Breast epithelium (tissue), 4 donors: Measurements from ENCODE around the gene SERPINB2. TPM values are rescaled to one million over a fixed set of nuclear protein-coding genes. Genes with fewer than 3 reads are reported as not detected.
"Not testable (repeated sequence)": the region's sequence is repeated elsewhere in the genome, so short reads cannot be mapped to it uniquely, and the experiment has no call there.

Source experiments
- DNase-seq, 2 donors: peaks; one replicate each; pipeline ENCODE4 v3.0.0-alpha.2; 2019; ENCODE audit warnings: low spot score in 2 of 2
- H3K27ac ChIP-seq, 2 donors: fragments of 200-600 bp; sonication (generic) in 1 of 2; one replicate each; pipeline ENCODE4 v1.5.1; 2016 to 2019; ENCODE audit warnings: mild to moderate bottlenecking in 1 of 2
- H3K27me3 ChIP-seq, 2 donors: fragments of 200-600 bp; sonication (generic) in 1 of 2; one replicate each; pipeline versions ENCODE4 v1.5.1 to v1.6.0; 2017 to 2019; ENCODE audit warnings: control low read depth in 1 of 2, mild to moderate bottlenecking in 1 of 2
- H3K36me3 ChIP-seq: fragments of 200-600 bp; one replicate; pipeline ENCODE4 v1.5.1; 2019
- H3K4me1 ChIP-seq, 2 donors: fragments of 200-600 bp; sonication (generic); one replicate each; pipeline ENCODE4 v1.5.1; 2016 to 2019; ENCODE audit warnings: control low read depth in 1 of 2
- H3K4me3 ChIP-seq, 3 donors: fragments of 200-600 bp; sonication (generic); 1 replicate in 2 of 3; 2 replicates in 1 of 3; pipeline ENCODE4 v1.5.1; 2016 to 2019; ENCODE audit warnings: mild to moderate bottlenecking in 3 of 3, moderate library complexity in 2 of 3
- H3K9me3 ChIP-seq, 2 donors: fragments of 200-600 bp; sonication (generic) in 1 of 2; one replicate each; pipeline ENCODE4 v1.5.1; 2016 to 2019; ENCODE audit warnings: control low read depth in 1 of 2
- POLR2A ChIP-seq: fragments of 450-650 bp; IDR thresholded peaks from one replicate; pipeline ENCODE4 v1.6.1; 2016; ENCODE audit warnings: antibody characterized with exemption, mild to moderate bottlenecking, moderate library complexity
- POLR2AphosphoS5 ChIP-seq, 3 donors: sonication (generic); formaldehyde crosslinking; IDR thresholded peaks; one replicate each; pipeline ENCODE4 v1.6.1; 2017; ENCODE audit warnings: antibody characterized with exemption in 3 of 3
- intact Hi-C: fragments of 100-400 bp; cut with DNase I; formaldehyde crosslinking; loops from one replicate; pipeline ENCODE4 v1.15.1; 2023; ENCODE audit warnings: low total_unique reads
- total RNA-seq, 3 donors: library from RNA; depleted of rRNA; stranded (reverse); fragments of >200 nt; gene quantifications; one replicate each; pipeline ENCODE4 v1.1.0, GENCODE V29; 2016
- TF ChIP-seq, protein P1 (sequence below), 3 donors: fragments of 450-650 bp; IDR thresholded peaks; one replicate each; pipeline ENCODE4 v1.5.1; 2016 to 2017; ENCODE audit warnings: antibody characterized with exemption in 3 of 3, mild to moderate bottlenecking in 3 of 3, moderate library complexity in 3 of 3

Gene SERPINB2
- total RNA-seq, 3 donors from 2014 or later: 0.32 to 16.2 TPM; not detected in 1

DNA sequence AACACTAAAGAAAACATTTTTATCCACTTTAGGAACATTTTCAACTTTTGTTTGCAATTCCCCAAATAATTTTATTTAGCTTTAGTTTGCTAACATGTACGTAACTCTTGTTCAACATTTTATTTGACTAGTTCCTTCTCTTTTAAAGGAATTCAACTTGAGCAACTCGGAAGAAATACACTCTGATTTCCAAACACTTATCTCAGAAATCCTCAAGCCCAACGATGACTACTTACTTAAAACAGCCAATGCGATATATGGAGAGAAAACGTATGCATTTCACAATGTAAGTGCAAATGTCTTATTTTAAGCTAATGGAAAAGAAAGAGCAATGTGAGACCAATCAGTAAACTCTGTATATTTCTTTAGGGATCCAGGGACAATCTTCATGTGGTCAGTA, 30.3 kb downstream of the SERPINB2 start:
- no peaks in the 10 kb centered on the region for H3K4me1 ChIP-seq

DNA sequence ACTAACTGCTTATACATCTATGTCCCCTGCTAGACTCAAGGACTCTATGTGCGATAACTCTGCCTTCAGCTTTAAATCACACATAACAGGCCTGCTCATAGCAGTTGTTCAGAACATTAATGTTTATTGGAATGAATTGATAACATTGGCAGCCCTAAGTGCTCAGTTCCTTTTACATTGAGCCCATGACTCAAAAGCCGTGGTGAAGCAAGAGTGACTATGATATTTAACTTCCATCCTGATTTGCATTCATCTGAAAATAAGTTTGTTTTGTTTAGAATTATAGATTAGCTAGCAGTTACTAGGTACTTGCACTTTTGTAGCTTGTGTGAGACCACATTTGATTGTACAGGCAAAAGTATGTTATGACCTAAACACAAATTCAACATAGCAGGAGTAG, 34.5 kb downstream of the SERPINB2 start:
- Histone ChIP-seq H3K27me3 (no peaks in the 10 kb centered on the region), H3K27ac (no peak overlapping the region), H3K4me3 (no peak overlapping the region), H3K9me3 (no peaks in the 10 kb centered on the region), H3K36me3 (no peaks in the 10 kb centered on the region), H3K4me1 (no peaks in the 10 kb centered on the region)
- TF ChIP-seq POLR2A (no peak), POLR2AphosphoS5 (IDR thresholded peaks at IDR 0.05) (no peak)
- TF ChIP-seq, protein P1, sequence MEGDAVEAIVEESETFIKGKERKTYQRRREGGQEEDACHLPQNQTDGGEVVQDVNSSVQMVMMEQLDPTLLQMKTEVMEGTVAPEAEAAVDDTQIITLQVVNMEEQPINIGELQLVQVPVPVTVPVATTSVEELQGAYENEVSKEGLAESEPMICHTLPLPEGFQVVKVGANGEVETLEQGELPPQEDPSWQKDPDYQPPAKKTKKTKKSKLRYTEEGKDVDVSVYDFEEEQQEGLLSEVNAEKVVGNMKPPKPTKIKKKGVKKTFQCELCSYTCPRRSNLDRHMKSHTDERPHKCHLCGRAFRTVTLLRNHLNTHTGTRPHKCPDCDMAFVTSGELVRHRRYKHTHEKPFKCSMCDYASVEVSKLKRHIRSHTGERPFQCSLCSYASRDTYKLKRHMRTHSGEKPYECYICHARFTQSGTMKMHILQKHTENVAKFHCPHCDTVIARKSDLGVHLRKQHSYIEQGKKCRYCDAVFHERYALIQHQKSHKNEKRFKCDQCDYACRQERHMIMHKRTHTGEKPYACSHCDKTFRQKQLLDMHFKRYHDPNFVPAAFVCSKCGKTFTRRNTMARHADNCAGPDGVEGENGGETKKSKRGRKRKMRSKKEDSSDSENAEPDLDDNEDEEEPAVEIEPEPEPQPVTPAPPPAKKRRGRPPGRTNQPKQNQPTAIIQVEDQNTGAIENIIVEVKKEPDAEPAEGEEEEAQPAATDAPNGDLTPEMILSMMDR (IDR thresholded peaks at IDR 0.05): no peak
- intact Hi-C loops: no loop called here
- DNase-seq: no peak

More for the DNA sequence above, 30.3 kb downstream of the SERPINB2 start:
- Histone ChIP-seq H3K27me3 (no peaks in the 10 kb centered on the region), H3K27ac (no peak overlapping the region), H3K36me3 (no peaks in the 10 kb centered on the region), H3K9me3 (no peaks in the 10 kb centered on the region), H3K4me3 (no peak overlapping the region)
- no peak for TF ChIP-seq POLR2A
- TF ChIP-seq, protein P1 (IDR thresholded peaks at IDR 0.05): no peak
- no peak for TF ChIP-seq POLR2AphosphoS5 (IDR thresholded peaks at IDR 0.05)
- intact Hi-C loops: no loop called here
- DNase-seq: no peak

DNA sequence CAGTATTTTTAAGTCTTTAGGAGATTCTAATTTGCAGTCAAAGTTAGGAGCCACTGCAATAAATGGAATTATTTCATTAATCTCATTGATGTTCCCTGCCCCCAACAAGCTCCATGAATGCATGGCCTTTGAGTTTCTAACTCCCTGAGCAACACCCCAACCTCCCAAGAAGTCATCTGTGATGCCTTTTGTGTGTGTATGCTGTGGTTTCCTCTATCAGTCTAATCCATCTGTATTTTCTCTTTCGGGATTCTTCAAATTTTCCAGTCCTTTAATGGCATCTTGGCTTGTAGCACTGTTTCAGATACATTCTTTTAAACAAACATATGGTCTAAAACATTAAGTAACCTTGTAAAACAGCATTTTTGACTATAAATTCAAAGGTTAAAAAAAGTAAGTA, 37.0 kb downstream of the SERPINB2 start:
- H3K4me3 ChIP-seq: no peak overlapping the region
- DNase-seq: no peak
- TF ChIP-seq POLR2AphosphoS5 (IDR thresholded peaks at IDR 0.05) (no peak), POLR2A (no peak)
- TF ChIP-seq, protein P1 (IDR thresholded peaks at IDR 0.05): no peak
- no peaks in the 10 kb centered on the region for H3K27me3 ChIP-seq
- no peaks in the 10 kb centered on the region for H3K4me1 ChIP-seq
- no peaks in the 10 kb centered on the region for H3K9me3 ChIP-seq
- intact Hi-C loops: no loop called here
- no peak overlapping the region for H3K27ac ChIP-seq
- H3K36me3 ChIP-seq: no peaks in the 10 kb centered on the region

DNA sequence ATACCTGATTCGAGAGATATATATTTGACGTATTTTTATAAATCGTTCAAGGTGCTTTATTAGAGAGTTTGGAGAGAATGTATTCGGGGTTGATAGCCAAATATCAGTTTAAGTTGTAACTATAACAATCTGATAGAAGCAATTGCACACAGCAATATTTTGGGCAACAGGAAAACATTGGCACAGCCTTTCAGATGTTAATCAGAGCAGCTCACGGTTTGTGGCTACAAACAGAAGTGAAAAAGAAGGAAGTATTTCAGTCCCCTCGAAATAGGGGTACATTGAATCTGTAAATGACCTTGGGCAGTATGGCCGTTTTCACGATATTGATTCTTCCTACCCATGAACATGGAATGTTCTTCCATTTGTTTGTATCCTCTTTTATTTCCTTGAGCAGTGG, 40.8 kb downstream of the SERPINB2 start:
- Histone ChIP-seq H3K4me1 (no peaks in the 10 kb centered on the region), H3K27ac (no peak overlapping the region), H3K4me3 (no peak overlapping the region), H3K36me3 (no peaks in the 10 kb centered on the region), H3K9me3 (no peaks in the 10 kb centered on the region), H3K27me3 (no peaks in the 10 kb centered on the region)
- TF ChIP-seq POLR2AphosphoS5 (IDR thresholded peaks at IDR 0.05) (no peak), POLR2A (no peak)
- TF ChIP-seq, protein P1 (IDR thresholded peaks at IDR 0.05): no peak
- no peak for DNase-seq
- intact Hi-C loops: no loop called here

DNA sequence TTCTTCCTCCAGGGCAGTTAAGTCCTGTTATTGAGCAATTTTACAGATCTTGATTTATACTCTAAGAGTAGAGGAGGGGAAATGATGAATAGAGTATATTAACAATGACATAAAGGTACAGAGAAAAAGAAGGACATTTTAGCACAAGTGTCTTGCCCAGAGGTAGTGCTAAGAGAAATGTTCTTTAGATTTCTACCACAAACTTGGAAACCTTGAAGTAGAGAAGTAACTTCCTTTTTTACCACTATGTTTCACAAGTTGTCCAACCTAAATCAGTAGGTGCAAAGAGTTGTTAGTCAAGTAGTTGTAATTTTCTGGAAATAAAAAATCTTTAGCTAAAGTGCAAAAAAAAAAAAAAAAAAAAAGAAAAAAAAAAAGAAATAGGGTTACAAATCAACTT, 41.9 kb downstream of the SERPINB2 start:
- intact Hi-C loops, DNase-seq, H3K9me3 ChIP-seq, H3K27me3 ChIP-seq, H3K27ac ChIP-seq, H3K36me3 ChIP-seq, H3K4me3 ChIP-seq, H3K4me1 ChIP-seq: not testable (repeated sequence)

DNA sequence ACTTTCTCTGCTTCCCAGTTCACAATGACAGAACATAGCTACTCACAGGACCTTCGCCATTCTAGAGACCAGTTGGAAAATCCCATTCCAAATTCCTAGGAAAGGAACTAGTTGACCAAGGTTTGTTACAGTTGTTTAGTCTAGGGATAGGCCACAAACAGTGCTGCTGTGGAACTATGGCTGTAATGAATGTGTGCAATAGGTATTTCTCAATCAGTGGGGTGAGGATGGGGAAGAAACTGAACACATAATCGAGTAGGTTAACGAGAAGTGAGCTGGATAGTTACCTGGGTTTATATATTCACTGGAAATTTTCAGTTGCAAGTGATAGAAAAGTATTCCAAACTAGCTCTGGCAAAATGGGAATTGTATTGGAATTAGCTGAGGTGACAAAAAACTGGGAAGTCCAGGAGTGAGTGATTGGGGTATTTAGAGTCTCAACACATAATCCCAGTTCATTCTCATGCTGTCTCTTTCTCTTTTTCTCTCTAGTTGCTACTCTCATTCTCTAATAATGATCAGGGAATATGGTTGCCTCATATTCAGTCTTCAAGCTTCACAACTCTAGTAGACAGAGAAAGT, 43.4 kb downstream of the SERPINB2 start:
- H3K27me3 ChIP-seq: no peaks in the 10 kb centered on the region
- intact Hi-C loops: no loop called here
- TF ChIP-seq POLR2AphosphoS5 (IDR thresholded peaks at IDR 0.05) (no peak), POLR2A (no peak)

More for the DNA sequence above, 43.4 kb downstream of the SERPINB2 start:
- Histone ChIP-seq H3K27ac (no peak overlapping the region), H3K9me3 (no peaks in the 10 kb centered on the region), H3K4me3 (no peak overlapping the region), H3K36me3 (no peaks in the 10 kb centered on the region), H3K4me1 (no peaks in the 10 kb centered on the region)
- DNase-seq: no peak
